Spleen (tissue), 11 donors: ENCODE data around the gene LRRTM4. TPM values are rescaled to one million over a fixed set of nuclear protein-coding genes. Genes with fewer than 3 reads are reported as not detected.

Experiments
- DNase-seq: peaks from one replicate; pipeline ENCODE4 v3.0.0-alpha.2; 2020
- H3K27ac ChIP-seq, 8 donors: fragments of 200-600 bp; sonication (generic) in 7 of 8; 1 replicate in 4 of 8; 2 replicates in 4 of 8; pipeline versions ENCODE4 v1.5.0 to v1.8.0; 2016 to 2021; ENCODE audit warnings: inconsistent platforms in 4 of 8, mild to moderate bottlenecking in 4 of 8, moderate library complexity in 1 of 8
- H3K27me3 ChIP-seq, 7 donors: fragments of 200-600 bp; sonication (generic) in 6 of 7; replicated peaks in 1 of 7; 1 replicate in 4 of 7; 2 replicates in 3 of 7; pipeline versions ENCODE4 v1.5.0 to v1.8.0; 2016 to 2021; ENCODE audit warnings: inconsistent platforms in 3 of 7, mild to moderate bottlenecking in 1 of 7
- H3K36me3 ChIP-seq, 6 donors: fragments of 200-600 bp; sonication (generic) in 5 of 6; 1 replicate in 4 of 6; 2 replicates in 2 of 6; pipeline versions ENCODE4 v1.5.0 to v1.8.0; 2016 to 2021; ENCODE audit warnings: inconsistent platforms in 2 of 6
- H3K4me1 ChIP-seq, 6 donors: fragments of 200-600 bp; sonication (generic) in 5 of 6; 1 replicate in 3 of 6; 2 replicates in 3 of 6; pipeline versions ENCODE4 v1.5.0 to v1.8.0; 2016 to 2021; ENCODE audit warnings: inconsistent platforms in 3 of 6
- H3K4me3 ChIP-seq, 8 donors: fragments of 200-600 bp; sonication (generic) in 7 of 8; 1 replicate in 4 of 8; 2 replicates in 4 of 8; pipeline versions ENCODE4 v1.5.0 to v1.8.0; 2016 to 2021; ENCODE audit warnings: inconsistent platforms in 4 of 8, mild to moderate bottlenecking in 4 of 8, moderate library complexity in 2 of 8
- H3K9me3 ChIP-seq, 8 donors: fragments of 200-600 bp; sonication (generic) in 7 of 8; 1 replicate in 4 of 8; 2 replicates in 4 of 8; pipeline versions ENCODE4 v1.5.0 to v1.8.0; 2016 to 2021; ENCODE audit warnings: inconsistent platforms in 4 of 8
- CTCF ChIP-seq, 11 experiments: fragments of 200-600 bp in 7 of 11; fragments of 450-650 bp in 4 of 11; sonication (generic) in 4 of 11; IDR thresholded peaks in 8 of 11; conservative IDR thresholded peaks in 3 of 11; 1 replicate in 7 of 11; 2 replicates in 4 of 11; pipeline versions ENCODE4 v1.4.0 to v1.8.0; 2016 to 2021; ENCODE audit warnings: antibody characterized with exemption in 11 of 11, inconsistent platforms in 4 of 11, mild to moderate bottlenecking in 1 of 11
- POLR2A ChIP-seq, 3 donors: fragments of 450-650 bp; IDR thresholded peaks; one replicate each; pipeline ENCODE4 v1.5.1; 2017; ENCODE audit warnings: antibody characterized with exemption in 3 of 3, mild to moderate bottlenecking in 1 of 3
- POLR2AphosphoS5 ChIP-seq, 3 donors: sonication (generic); formaldehyde crosslinking; IDR thresholded peaks; one replicate each; pipeline ENCODE4 v1.5.1; 2017; ENCODE audit warnings: antibody characterized with exemption in 3 of 3
- WGBS, 5 donors: extraction: QIAGEN DNeasy Blood & Tissue Kit in 3 of 5; methylation state at CpG; one replicate each; pipeline versions ENCODE4 v1.1.5 to v1.1.7; 2013 to 2018; 5-methylcytosine and 5-hydroxymethylcytosine counted together
- intact Hi-C: fragments of 100-400 bp; cut with DNase I; formaldehyde crosslinking; loops from one replicate; pipeline ENCODE4 v1.15.0; 2023; ENCODE audit warnings: low total_unique reads
- polyA plus RNA-seq, 3 donors: library from polyadenylated mRNA; stranded (reverse); fragments of 200-250 nt; gene quantifications; one replicate each; pipeline ENCODE4 v1.2.1, GENCODE V29; 2013
- total RNA-seq, 7 donors: library from RNA; depleted of rRNA in 3 of 7; stranded (reverse); fragments of >200 nt in 3 of 7; fragmentation: NEBNext Ultra II Directional in 4 of 7; extraction: Animal tissue kit (Norgen Biotek cat#: 25700) in 4 of 7; gene quantifications; one replicate each; pipeline versions ENCODE4 v1.1.0 to v1.2.1, GENCODE V29; 2016 to 2021
- donor health status: healthy with polysubstance abuse.
- donor health status: DM: no; HTN: no; CAD: no; lungs with moderate emphysema.
- donor health status: DM: no; HTN: no; CAD: no.
- donor health status: Bipolar disorder and iron deficiency.
- donor health status: healthy.
- donor health status: DM: no; HTN: no; CAD: no.
- donor health status: DM: yes; HTN: yes; CAD: no.

Gene LRRTM4
- total and polyA plus RNA-seq, 10 donors: 0.03 to 0.33 (median 0.14) TPM; not detected in 5

DNA sequence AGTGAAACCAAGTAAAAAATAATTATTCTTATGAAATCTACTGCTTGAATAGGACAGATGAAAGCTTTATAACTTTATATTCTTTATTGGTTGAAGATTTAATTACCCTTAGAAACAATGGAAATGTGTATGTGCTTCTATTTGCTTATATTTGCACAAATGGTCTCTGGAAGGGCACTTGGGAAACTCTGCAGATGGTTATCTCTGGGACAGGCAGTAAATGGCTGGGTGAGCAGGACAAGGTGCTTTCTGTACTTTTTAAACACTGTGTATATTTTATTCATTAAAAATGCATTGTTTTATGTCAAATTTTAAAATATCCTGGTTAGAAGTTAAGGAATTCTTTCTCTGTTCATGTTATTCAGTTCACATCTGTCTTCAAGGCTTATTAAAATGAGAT is 131.1 kb downstream of the LRRTM4 start:
- DNase-seq: no peak
- intact Hi-C loops: no loop called here
- no peaks in the 10 kb centered on the region for H3K27me3 ChIP-seq
- TF ChIP-seq CTCF (IDR thresholded peaks at IDR 0.05 in 8 of 11, conservative IDR thresholded peaks at IDR 0.05 in 3 of 11) (no peak), POLR2A (IDR thresholded peaks at IDR 0.05) (no peak), POLR2AphosphoS5 (IDR thresholded peaks at IDR 0.05) (no peak)
- H3K27ac ChIP-seq: no peak overlapping the region
- no peaks in the 10 kb centered on the region for H3K36me3 ChIP-seq
- H3K4me3 ChIP-seq: no peak overlapping the region
- no peaks in the 10 kb centered on the region for H3K4me1 ChIP-seq
- peaks cover 0 to 11% (median 0%) of the 10 kb centered on the region in 8 donors for H3K9me3 ChIP-seq

DNA sequence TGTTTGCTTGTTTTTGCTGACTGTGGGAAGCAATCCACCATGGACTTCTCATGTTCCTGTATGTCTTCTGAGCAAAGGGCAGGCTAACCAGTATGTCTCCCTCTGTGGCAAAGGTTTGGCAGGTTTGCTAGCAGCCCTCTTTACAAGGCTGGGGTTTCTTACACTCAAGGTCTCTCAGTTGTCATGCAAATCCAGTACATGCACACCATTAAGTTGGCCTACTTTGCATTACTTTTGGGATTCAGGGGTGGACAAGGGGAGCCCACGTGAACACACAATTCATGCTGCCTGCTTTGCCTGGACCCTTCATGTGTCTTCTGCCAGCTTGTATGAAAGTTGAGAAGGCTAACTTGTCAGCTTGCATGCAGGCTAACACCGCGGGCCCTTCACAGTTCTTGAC is 134.9 kb downstream of the LRRTM4 start:
- intact Hi-C loops: loop anchor here (5.0 kb wide), 1 partner anchor 95 kb away; no protein-coding TSS in a partner anchor
- WGBS, 5 donors: 57 to 85% (median 66%) methylated on average over 3 of the region's 3 CpGs

DNA sequence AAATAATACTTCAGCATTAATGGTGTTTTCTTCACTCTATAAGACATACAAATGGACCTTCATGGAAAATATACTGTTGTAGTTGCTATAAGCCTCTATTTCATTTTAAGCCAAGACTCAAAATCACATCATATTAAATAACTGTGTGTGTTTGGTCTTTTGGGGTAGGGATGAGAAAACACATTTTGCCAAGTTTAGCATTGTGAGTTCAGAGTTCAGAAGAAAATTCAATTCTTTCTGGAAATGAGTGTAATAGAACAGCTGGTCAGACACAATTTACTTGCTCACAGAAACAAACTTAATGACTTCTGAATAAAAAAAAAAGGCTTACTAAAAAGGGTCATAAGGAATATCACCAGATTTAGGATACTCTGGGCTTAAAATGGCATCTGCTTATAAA is 149.5 kb downstream of the LRRTM4 start:
- DNase-seq: no peak
- H3K27me3 ChIP-seq: no peaks in the 10 kb centered on the region
- H3K4me1 ChIP-seq: no peaks in the 10 kb centered on the region
- H3K9me3 ChIP-seq: no peaks in the 10 kb centered on the region
- no peak overlapping the region for H3K27ac ChIP-seq
- no peaks in the 10 kb centered on the region for H3K36me3 ChIP-seq
- H3K4me3 ChIP-seq: no peak overlapping the region
- no peak for TF ChIP-seq CTCF (IDR thresholded peaks at IDR 0.05 in 8 of 11, conservative IDR thresholded peaks at IDR 0.05 in 3 of 11)
- TF ChIP-seq POLR2AphosphoS5 (IDR thresholded peaks at IDR 0.05): no peak
- no peak for TF ChIP-seq POLR2A (IDR thresholded peaks at IDR 0.05)
- intact Hi-C loops: no loop called here

More for the DNA sequence above, 134.9 kb downstream of the LRRTM4 start:
- Histone ChIP-seq H3K27me3 (no peaks in the 10 kb centered on the region), H3K4me3 (no peak overlapping the region), H3K4me1 (no peaks in the 10 kb centered on the region), H3K9me3 (peaks cover 0 to 6% (median 0%) of the 10 kb centered on the region in 8 donors), H3K36me3 (no peaks in the 10 kb centered on the region), H3K27ac (no peak overlapping the region)
- no peak for DNase-seq
- no peak for TF ChIP-seq POLR2A (IDR thresholded peaks at IDR 0.05)
- TF ChIP-seq CTCF (IDR thresholded peaks at IDR 0.05 in 8 of 11, conservative IDR thresholded peaks at IDR 0.05 in 3 of 11): no peak
- no peak for TF ChIP-seq POLR2AphosphoS5 (IDR thresholded peaks at IDR 0.05)

- Histone ChIP-seq H3K4me3 (no peak overlapping the region), H3K36me3 (no peaks in the 10 kb centered on the region), H3K4me1 (no peaks in the 10 kb centered on the region), H3K27ac (no peak overlapping the region), H3K9me3 (no peaks in the 10 kb centered on the region), H3K27me3 (no peaks in the 10 kb centered on the region)
- WGBS, 5 donors: 52 to 76% (median 71%) methylated on average over 3 of the region's 3 CpGs
- DNase-seq: no peak
- TF ChIP-seq CTCF (IDR thresholded peaks at IDR 0.05 in 8 of 11, conservative IDR thresholded peaks at IDR 0.05 in 3 of 11): no peak
- TF ChIP-seq POLR2AphosphoS5 (IDR thresholded peaks at IDR 0.05): no peak
- TF ChIP-seq POLR2A (IDR thresholded peaks at IDR 0.05): no peak
- intact Hi-C loops: no loop called here
Measured at GRCh38 chr2:77370511-77370910, 151.7 kb downstream of the LRRTM4 start.
